Liver (tissue), 9 donors: ENCODE data around the gene CMTM8. TPM values are rescaled to one million over a fixed set of nuclear protein-coding genes. Genes with fewer than 3 reads are reported as not detected.

Experiments used
- DNase-seq: peaks from one replicate; pipeline ENCODE4 v3.0.0-alpha.2; 2017; ENCODE audit warnings: low spot score
- H3K27ac ChIP-seq, 2 donors: one replicate each; pipeline ENCODE4 v1.7.0; 2013; ENCODE audit warnings: inconsistent platforms in 2 of 2, low read length in 2 of 2, control low read depth in 1 of 2, low read depth in 1 of 2, mild to moderate bottlenecking in 1 of 2
- H3K27me3 ChIP-seq, 4 donors: one replicate each; pipeline versions ENCODE4 v1.6.1 to v1.7.0; 2013; ENCODE audit warnings: low read length in 3 of 4, inconsistent platforms in 1 of 4, mild to moderate bottlenecking in 1 of 4, moderate library complexity in 1 of 4; ENCODE audit not compliant: control insufficient read depth in 4 of 4, insufficient read depth in 4 of 4
- H3K36me3 ChIP-seq, 4 donors: one replicate each; pipeline versions ENCODE4 v1.6.1 to v1.7.0; 2013; ENCODE audit warnings: low read length in 3 of 4, mild to moderate bottlenecking in 3 of 4, low read depth in 1 of 4, moderate library complexity in 1 of 4; ENCODE audit not compliant: control insufficient read depth in 4 of 4, insufficient read depth in 3 of 4
- H3K4me1 ChIP-seq, 4 donors: one replicate each; pipeline versions ENCODE4 v1.6.1 to v1.7.0; 2013; ENCODE audit warnings: low read length in 3 of 4, mild to moderate bottlenecking in 3 of 4, moderate library complexity in 1 of 4; ENCODE audit not compliant: control insufficient read depth in 4 of 4, insufficient read depth in 4 of 4
- H3K4me3 ChIP-seq, 3 donors: one replicate each; pipeline versions ENCODE4 v1.6.1 to v1.7.0; 2013; ENCODE audit warnings: low read length in 3 of 3, control low read depth in 1 of 3, low read depth in 1 of 3, mild to moderate bottlenecking in 1 of 3
- H3K9ac ChIP-seq, 2 donors: one replicate each; pipeline ENCODE4 v1.7.0; 2013; ENCODE audit warnings: low read length in 2 of 2, mild to moderate bottlenecking in 2 of 2, moderate library complexity in 2 of 2, control low read depth in 1 of 2, low read depth in 1 of 2
- H3K9me3 ChIP-seq, 4 donors: one replicate each; pipeline versions ENCODE4 v1.6.1 to v1.7.0; 2013; ENCODE audit warnings: low read length in 3 of 4; ENCODE audit not compliant: control insufficient read depth in 4 of 4
- EGR1 ChIP-seq, 2 donors: IDR thresholded peaks; 2 replicates each; pipeline ENCODE4 v1.6.1; 2016 to 2018; ENCODE audit warnings: antibody characterized with exemption in 2 of 2, low read depth in 2 of 2
- FOXA1 ChIP-seq: IDR thresholded peaks from 2 replicates; pipeline ENCODE4 v1.6.1; 2016; ENCODE audit warnings: antibody characterized with exemption
- FOXA2 ChIP-seq: IDR thresholded peaks from 2 replicates; pipeline ENCODE4 v1.6.1; 2016; ENCODE audit warnings: antibody characterized with exemption
- GABPA ChIP-seq, 2 donors: IDR thresholded peaks in 1 of 2; conservative IDR thresholded peaks in 1 of 2; 2 replicates each; pipeline ENCODE4 v1.6.1; 2016; ENCODE audit warnings: antibody characterized with exemption in 2 of 2, mild to moderate bottlenecking in 1 of 2, moderate library complexity in 1 of 2
- HNF4A ChIP-seq, 2 donors: conservative IDR thresholded peaks; 2 replicates each; pipeline ENCODE4 v1.6.1; 2016; ENCODE audit warnings: antibody characterized with exemption in 2 of 2, mild to moderate bottlenecking in 2 of 2
- HNF4G ChIP-seq: IDR thresholded peaks from 2 replicates; pipeline ENCODE4 v1.6.1; 2016; ENCODE audit warnings: antibody characterized with exemption
- JUND ChIP-seq, 2 donors: IDR thresholded peaks; 2 replicates each; pipeline ENCODE4 v1.6.1; 2016; ENCODE audit warnings: antibody characterized with exemption in 2 of 2
- NR2F2 ChIP-seq: IDR thresholded peaks from 2 replicates; pipeline ENCODE4 v1.6.1; 2016; ENCODE audit warnings: antibody characterized with exemption
- RAD21 ChIP-seq, 2 donors: IDR thresholded peaks; 2 replicates each; pipeline ENCODE4 v1.6.1; 2016; ENCODE audit warnings: antibody characterized with exemption in 2 of 2, mild to moderate bottlenecking in 2 of 2
- RXRA ChIP-seq, 2 donors: IDR thresholded peaks; 2 replicates each; pipeline ENCODE4 v1.6.1; 2017 to 2018; ENCODE audit warnings: antibody characterized with exemption in 2 of 2, mild to moderate bottlenecking in 1 of 2
- SP1 ChIP-seq: IDR thresholded peaks from 2 replicates; pipeline ENCODE4 v1.6.1; 2018; ENCODE audit warnings: antibody characterized with exemption, mild to moderate bottlenecking
- TAF1 ChIP-seq: conservative IDR thresholded peaks from 2 replicates; pipeline ENCODE4 v1.6.1; 2016; ENCODE audit warnings: antibody characterized with exemption, mild to moderate bottlenecking
- YY1 ChIP-seq: IDR thresholded peaks from 2 replicates; pipeline ENCODE4 v1.6.1; 2016; ENCODE audit warnings: antibody characterized with exemption, mild to moderate bottlenecking
- WGBS: extraction: QIAGEN DNeasy Blood & Tissue Kit; methylation state at CpG from one replicate; pipeline ENCODE4 v1.1.7; 2013; 5-methylcytosine and 5-hydroxymethylcytosine counted together
- polyA plus RNA-seq, 2 donors: library from polyadenylated mRNA; stranded (reverse) in 1 of 2; unstranded in 1 of 2; fragments of 200-250 nt in 1 of 2; fragments of >200 nt in 1 of 2; fragmentation: Nextera tagmentation in 1 of 2; extraction: Ambion mirVana in 1 of 2; gene quantifications; one replicate each; pipeline versions ENCODE4 v1.2.1 to v1.2.3, GENCODE V29; 2013 to 2015
- total RNA-seq, 2 donors: library from RNA; depleted of rRNA; stranded (reverse); fragments of >200 nt; gene quantifications; one replicate each; pipeline ENCODE4 v1.2.3, GENCODE V29; 2014
- TF ChIP-seq, protein P1 (sequence below): IDR thresholded peaks from 2 replicates; pipeline ENCODE4 v1.6.1; 2016; ENCODE audit warnings: antibody characterized with exemption, mild to moderate bottlenecking
- TF ChIP-seq, protein P2 (sequence below): IDR thresholded peaks from 2 replicates; pipeline ENCODE4 v1.6.1; 2016; ENCODE audit warnings: antibody characterized with exemption
- TF ChIP-seq, protein P3 (sequence below): fragments of 150-350 bp; IDR thresholded peaks from 2 replicates; pipeline ENCODE4 v1.5.1; 2017; ENCODE audit warnings: improper control_type of control experiment, low read depth, low read length; ENCODE audit not compliant: missing input control
- TF ChIP-seq, protein P4 (sequence below): IDR thresholded peaks from 2 replicates; pipeline ENCODE4 v1.6.1; 2016; ENCODE audit warnings: antibody characterized with exemption
- TF ChIP-seq, protein P5 (sequence below): IDR thresholded peaks from 2 replicates; pipeline ENCODE4 v1.6.1; 2016; ENCODE audit warnings: antibody characterized with exemption
- donor health status: healthy.
- donor health status: healthy.
- donor health status: healthy.
- donor health status: healthy.
- donor health status: healthy.

The CMTM8 gene
- total and polyA plus RNA-seq, 4 donors, result 4.3 to 44.6 (median 12.5) TPM

DNA sequence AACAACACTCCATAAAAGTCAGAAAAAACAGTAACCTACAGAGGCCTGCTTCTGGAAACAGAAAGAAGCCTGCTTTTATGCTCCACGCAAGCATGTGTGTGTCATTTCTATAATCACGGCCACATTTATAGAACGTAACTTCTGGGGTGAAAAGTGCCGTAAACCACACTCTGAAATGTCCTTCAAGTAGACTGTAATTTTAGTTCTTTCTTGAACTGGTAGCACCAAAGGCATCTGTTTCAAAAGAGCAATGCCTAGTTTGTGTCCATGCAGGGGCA is 133.7 kb downstream of the CMTM8 start:
- Histone ChIP-seq H3K9ac (no peak overlapping the region), H3K36me3 (peaks cover 0 to 15% (median 1%) of the 10 kb centered on the region in 4 donors), H3K27me3 (no peaks in the 10 kb centered on the region), H3K4me1 (no peaks in the 10 kb centered on the region), H3K4me3 (no peak overlapping the region), H3K27ac (no peak overlapping the region), H3K9me3 (no peaks in the 10 kb centered on the region)
- DNase-seq, result no peak
- no peak for TF ChIP-seq NR2F2
- TF ChIP-seq SP1, result no peak
- no peak for TF ChIP-seq HNF4A (conservative IDR thresholded peaks at IDR 0.05)
- TF ChIP-seq, protein P1, sequence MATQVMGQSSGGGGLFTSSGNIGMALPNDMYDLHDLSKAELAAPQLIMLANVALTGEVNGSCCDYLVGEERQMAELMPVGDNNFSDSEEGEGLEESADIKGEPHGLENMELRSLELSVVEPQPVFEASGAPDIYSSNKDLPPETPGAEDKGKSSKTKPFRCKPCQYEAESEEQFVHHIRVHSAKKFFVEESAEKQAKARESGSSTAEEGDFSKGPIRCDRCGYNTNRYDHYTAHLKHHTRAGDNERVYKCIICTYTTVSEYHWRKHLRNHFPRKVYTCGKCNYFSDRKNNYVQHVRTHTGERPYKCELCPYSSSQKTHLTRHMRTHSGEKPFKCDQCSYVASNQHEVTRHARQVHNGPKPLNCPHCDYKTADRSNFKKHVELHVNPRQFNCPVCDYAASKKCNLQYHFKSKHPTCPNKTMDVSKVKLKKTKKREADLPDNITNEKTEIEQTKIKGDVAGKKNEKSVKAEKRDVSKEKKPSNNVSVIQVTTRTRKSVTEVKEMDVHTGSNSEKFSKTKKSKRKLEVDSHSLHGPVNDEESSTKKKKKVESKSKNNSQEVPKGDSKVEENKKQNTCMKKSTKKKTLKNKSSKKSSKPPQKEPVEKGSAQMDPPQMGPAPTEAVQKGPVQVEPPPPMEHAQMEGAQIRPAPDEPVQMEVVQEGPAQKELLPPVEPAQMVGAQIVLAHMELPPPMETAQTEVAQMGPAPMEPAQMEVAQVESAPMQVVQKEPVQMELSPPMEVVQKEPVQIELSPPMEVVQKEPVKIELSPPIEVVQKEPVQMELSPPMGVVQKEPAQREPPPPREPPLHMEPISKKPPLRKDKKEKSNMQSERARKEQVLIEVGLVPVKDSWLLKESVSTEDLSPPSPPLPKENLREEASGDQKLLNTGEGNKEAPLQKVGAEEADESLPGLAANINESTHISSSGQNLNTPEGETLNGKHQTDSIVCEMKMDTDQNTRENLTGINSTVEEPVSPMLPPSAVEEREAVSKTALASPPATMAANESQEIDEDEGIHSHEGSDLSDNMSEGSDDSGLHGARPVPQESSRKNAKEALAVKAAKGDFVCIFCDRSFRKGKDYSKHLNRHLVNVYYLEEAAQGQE, result no peak
- TF ChIP-seq EGR1 (IDR thresholded peaks at IDR 0.05; ENCODE audit: low read depth in 2 of 2), result no peak
- TF ChIP-seq, protein P2, sequence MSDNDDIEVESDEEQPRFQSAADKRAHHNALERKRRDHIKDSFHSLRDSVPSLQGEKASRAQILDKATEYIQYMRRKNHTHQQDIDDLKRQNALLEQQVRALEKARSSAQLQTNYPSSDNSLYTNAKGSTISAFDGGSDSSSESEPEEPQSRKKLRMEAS, result no peak
- no peak for TF ChIP-seq JUND (IDR thresholded peaks at IDR 0.05)
- no peak for TF ChIP-seq RAD21 (IDR thresholded peaks at IDR 0.05)
- TF ChIP-seq, protein P3, sequence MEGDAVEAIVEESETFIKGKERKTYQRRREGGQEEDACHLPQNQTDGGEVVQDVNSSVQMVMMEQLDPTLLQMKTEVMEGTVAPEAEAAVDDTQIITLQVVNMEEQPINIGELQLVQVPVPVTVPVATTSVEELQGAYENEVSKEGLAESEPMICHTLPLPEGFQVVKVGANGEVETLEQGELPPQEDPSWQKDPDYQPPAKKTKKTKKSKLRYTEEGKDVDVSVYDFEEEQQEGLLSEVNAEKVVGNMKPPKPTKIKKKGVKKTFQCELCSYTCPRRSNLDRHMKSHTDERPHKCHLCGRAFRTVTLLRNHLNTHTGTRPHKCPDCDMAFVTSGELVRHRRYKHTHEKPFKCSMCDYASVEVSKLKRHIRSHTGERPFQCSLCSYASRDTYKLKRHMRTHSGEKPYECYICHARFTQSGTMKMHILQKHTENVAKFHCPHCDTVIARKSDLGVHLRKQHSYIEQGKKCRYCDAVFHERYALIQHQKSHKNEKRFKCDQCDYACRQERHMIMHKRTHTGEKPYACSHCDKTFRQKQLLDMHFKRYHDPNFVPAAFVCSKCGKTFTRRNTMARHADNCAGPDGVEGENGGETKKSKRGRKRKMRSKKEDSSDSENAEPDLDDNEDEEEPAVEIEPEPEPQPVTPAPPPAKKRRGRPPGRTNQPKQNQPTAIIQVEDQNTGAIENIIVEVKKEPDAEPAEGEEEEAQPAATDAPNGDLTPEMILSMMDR, result no peak
- TF ChIP-seq HNF4G, result no peak
- TF ChIP-seq GABPA (IDR thresholded peaks at IDR 0.05 in 1 of 2, conservative IDR thresholded peaks at IDR 0.05 in 1 of 2), result no peak
- TF ChIP-seq, protein P4, sequence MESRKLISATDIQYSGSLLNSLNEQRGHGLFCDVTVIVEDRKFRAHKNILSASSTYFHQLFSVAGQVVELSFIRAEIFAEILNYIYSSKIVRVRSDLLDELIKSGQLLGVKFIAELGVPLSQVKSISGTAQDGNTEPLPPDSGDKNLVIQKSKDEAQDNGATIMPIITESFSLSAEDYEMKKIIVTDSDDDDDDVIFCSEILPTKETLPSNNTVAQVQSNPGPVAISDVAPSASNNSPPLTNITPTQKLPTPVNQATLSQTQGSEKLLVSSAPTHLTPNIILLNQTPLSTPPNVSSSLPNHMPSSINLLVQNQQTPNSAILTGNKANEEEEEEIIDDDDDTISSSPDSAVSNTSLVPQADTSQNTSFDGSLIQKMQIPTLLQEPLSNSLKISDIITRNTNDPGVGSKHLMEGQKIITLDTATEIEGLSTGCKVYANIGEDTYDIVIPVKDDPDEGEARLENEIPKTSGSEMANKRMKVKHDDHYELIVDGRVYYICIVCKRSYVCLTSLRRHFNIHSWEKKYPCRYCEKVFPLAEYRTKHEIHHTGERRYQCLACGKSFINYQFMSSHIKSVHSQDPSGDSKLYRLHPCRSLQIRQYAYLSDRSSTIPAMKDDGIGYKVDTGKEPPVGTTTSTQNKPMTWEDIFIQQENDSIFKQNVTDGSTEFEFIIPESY, result no peak
- TF ChIP-seq, protein P5, sequence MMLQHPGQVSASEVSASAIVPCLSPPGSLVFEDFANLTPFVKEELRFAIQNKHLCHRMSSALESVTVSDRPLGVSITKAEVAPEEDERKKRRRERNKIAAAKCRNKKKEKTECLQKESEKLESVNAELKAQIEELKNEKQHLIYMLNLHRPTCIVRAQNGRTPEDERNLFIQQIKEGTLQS, result no peak
- TF ChIP-seq FOXA1, result no peak
- no peak for TF ChIP-seq FOXA2
- TF ChIP-seq YY1, result no peak
- TF ChIP-seq TAF1, result no peak
- TF ChIP-seq RXRA (IDR thresholded peaks at IDR 0.05), result no peak
- WGBS, result 97% methylated on average over 4 of the region's 4 CpGs
